K562 (cell line): ENCODE measurements around the gene TTBK1. TPM values are rescaled to one million over a fixed set of nuclear protein-coding genes. Genes with fewer than 3 reads are reported as not detected.

Experiments used
- ATAC-seq: fragments of 200-7000 bp; cut with Tn5 transposase; 3 replicates; pipeline ENCODE4 v1.9.1; 2020; ENCODE audit warnings: moderate library complexity
- Bru-seq: library from RNA; stranded (reverse); fragments of 400-500 nt; gene quantifications from one replicate; lab custom pipeline; 2021; lab: Mats Ljungman, UMichigan
- BruChase-seq, 2 experiments: library from RNA; stranded (reverse); fragments of 400-500 nt; gene quantifications; one replicate each; lab custom pipeline; 2021; lab: Mats Ljungman, UMichigan
- BruUV-seq: library from RNA; stranded (reverse); fragments of 400-500 nt; replicated peaks from 2 replicates; lab custom pipeline; 2021; lab: Mats Ljungman, UMichigan
- CTCF ChIA-PET: fragments of 300-600 bp; formaldehyde crosslinking; extraction: SDS; loops from one replicate; lab custom pipeline; 2021; ENCODE audit warnings: low intra/inter-chr PET ratio; lab: Yijun Ruan, JAX
- POLR2A ChIA-PET: fragments of 300-600, 350-650 bp; sonication (Branson Sonifier 250); formaldehyde crosslinking; extraction: SDS; loops from one replicate; lab custom pipeline; 2021; ENCODE audit warnings: antibody characterized with exemption, inconsistent platforms; lab: Yijun Ruan, JAX
- DNase-seq, 4 experiments: peaks; one replicate each; pipeline versions ENCODE4 v3.0.0 to v3.0.0-alpha.2; 2011 to 2018; ENCODE audit warnings: low spot score in 3 of 4, mixed read lengths in 3 of 4; ENCODE audit errors: extremely low read depth in 1 of 4
- FAIRE-seq: peaks from 2 replicates; lab custom pipeline; 2011; peaks lifted over from hg19 to GRCh38; lab: Jason Lieb, UNC
- H2AFZ ChIP-seq: 2 replicates; pipeline ENCODE4 v1.6.0; 2011; ENCODE audit warnings: low read depth, low read length, control low read depth, inconsistent platforms
- H3K27ac ChIP-seq: fragments of 200-600 bp; 3 replicates; pipeline ENCODE4 v1.8.0; 2011; ENCODE audit warnings: low read depth, mild to moderate bottlenecking, control low read depth, inconsistent platforms, low read length, moderate library complexity, mixed read lengths; ENCODE audit errors: extremely low read depth
- H3K27me3 ChIP-seq, 2 experiments: fragments of 300-600 bp in 1 of 2; 2 replicates in 1 of 2; 3 replicates in 1 of 2; pipeline versions ENCODE4 v1.6.0 to v1.8.0; 2011; ENCODE audit warnings: inconsistent platforms in 2 of 2, low read length in 2 of 2, mild to moderate bottlenecking in 1 of 2, mixed read lengths in 1 of 2, moderate library complexity in 1 of 2; ENCODE audit not compliant: control insufficient read depth in 2 of 2, insufficient read depth in 2 of 2
- H3K36me3 ChIP-seq: fragments of 300-600 bp; 3 replicates; pipeline ENCODE4 v1.8.0; 2011; ENCODE audit warnings: mild to moderate bottlenecking, low read length, inconsistent platforms; ENCODE audit not compliant: control insufficient read depth, insufficient read depth
- H3K4me1 ChIP-seq, 2 experiments: fragments of 200-600 bp in 1 of 2; replicated peaks in 1 of 2; 2 replicates in 1 of 2; 3 replicates in 1 of 2; pipeline versions ENCODE4 v1.5.1 to v1.8.0; 2011; ENCODE audit warnings: inconsistent platforms in 2 of 2, low read length in 2 of 2, mild to moderate bottlenecking in 1 of 2, mixed read lengths in 1 of 2, moderate library complexity in 1 of 2; ENCODE audit not compliant: control insufficient read depth in 2 of 2, insufficient read depth in 2 of 2
- H3K4me2 ChIP-seq: 2 replicates; pipeline ENCODE4 v1.6.1; 2011; ENCODE audit warnings: low read length, control low read depth, inconsistent platforms, mixed read lengths; ENCODE audit not compliant: insufficient read depth
- H3K4me3 ChIP-seq: fragments of 200-600 bp; sonication (generic), shearing (Covaris generic); 2 replicates; pipeline ENCODE4 v1.5.1; 2016; ENCODE audit warnings: control low read depth, inconsistent platforms
- H3K79me2 ChIP-seq: fragments of 200-600 bp; 3 replicates; pipeline ENCODE4 v1.8.0; 2011; ENCODE audit warnings: low read length, inconsistent platforms; ENCODE audit not compliant: control insufficient read depth, insufficient read depth
- H3K9ac ChIP-seq, 2 experiments: 2 replicates each; pipeline versions ENCODE4 v1.6.0 to v1.6.1; 2011; ENCODE audit warnings: low read depth in 2 of 2, low read length in 2 of 2, control low read depth in 1 of 2, inconsistent platforms in 1 of 2, mild to moderate bottlenecking in 1 of 2, mixed read lengths in 1 of 2; ENCODE audit not compliant: insufficient read depth in 1 of 2
- H3K9me1 ChIP-seq: one replicate; pipeline ENCODE4 v1.6.0; 2011; ENCODE audit warnings: inconsistent platforms, mild to moderate bottlenecking, low read length, moderate library complexity; ENCODE audit not compliant: control insufficient read depth, insufficient read depth
- H3K9me3 ChIP-seq: replicated peaks from 2 replicates; pipeline ENCODE4 v1.5.1; 2011; ENCODE audit warnings: low read depth, low read length, inconsistent platforms; ENCODE audit not compliant: control insufficient read depth, insufficient read depth
- H4K20me1 ChIP-seq: replicated peaks from 2 replicates; pipeline ENCODE4 v1.6.1; 2011; ENCODE audit warnings: low read length, inconsistent platforms, mixed read lengths; ENCODE audit not compliant: control insufficient read depth, insufficient read depth
- ATF1 ChIP-seq, 2 experiments: fragments of 450-650 bp in 1 of 2; IDR thresholded peaks; 2 replicates each; pipeline ENCODE4 v1.6.1; 2016; ENCODE audit warnings: missing compliant biosample characterization in 1 of 2, missing genetic modification characterization in 1 of 2
- CXXC5 ChIP-seq: fragments of 250-450 bp; sonication (Bioruptor Pico); IDR thresholded peaks from 2 replicates; pipeline ENCODE4 v1.8.0; 2022; ENCODE audit warnings: inconsistent platforms, mild to moderate bottlenecking, moderate library complexity
- EP400 ChIP-seq: fragments of 450-650 bp; IDR thresholded peaks from 2 replicates; pipeline ENCODE4 v1.6.1; 2017; ENCODE audit warnings: antibody characterized with exemption, mild to moderate bottlenecking, moderate library complexity
- JUNB ChIP-seq: fragments of 450-650 bp; formaldehyde crosslinking; conservative IDR thresholded peaks from 2 replicates; pipeline ENCODE4 v1.4.0; 2020; ENCODE audit warnings: mild to moderate bottlenecking
- KDM1A ChIP-seq, 2 experiments: fragments of 450-650 bp; IDR thresholded peaks; 2 replicates each; pipeline ENCODE4 v1.6.1; 2016; ENCODE audit warnings: mild to moderate bottlenecking in 2 of 2
- KDM5B ChIP-seq: fragments of 200-600 bp; sonication (generic); IDR thresholded peaks from 2 replicates; pipeline ENCODE4 v1.6.1; 2012; ENCODE audit warnings: low read depth, mild to moderate bottlenecking, moderate library complexity, low read length, control low read depth, inconsistent platforms; ENCODE audit not compliant: insufficient replicate concordance
- MTF1 ChIP-seq: fragments of 250-450 bp; sonication (Bioruptor Pico); IDR thresholded peaks from 2 replicates; pipeline ENCODE4 v1.9.0; 2021; ENCODE audit warnings: moderate library complexity, mild to moderate bottlenecking, inconsistent platforms, borderline replicate concordance
- NR2C1 ChIP-seq, 2 experiments: fragments of 450-650 bp; IDR thresholded peaks; 2 replicates each; pipeline ENCODE4 v1.6.1; 2017; ENCODE audit warnings: mild to moderate bottlenecking in 2 of 2, antibody characterized with exemption in 1 of 2, inconsistent platforms in 1 of 2, missing compliant biosample characterization in 1 of 2, missing genetic modification characterization in 1 of 2
- RBM39 ChIP-seq: fragments of 200-400 bp; formaldehyde crosslinking; optimal IDR thresholded peaks from 2 replicates; pipeline ENCODE3; 2018; ENCODE audit warnings: low read depth, low read length
- SRSF3 ChIP-seq: fragments of 200-400 bp; formaldehyde crosslinking; IDR thresholded peaks from 2 replicates; pipeline ENCODE4 v1.6.1; 2016; ENCODE audit warnings: mild to moderate bottlenecking, low read length, moderate library complexity; ENCODE audit not compliant: insufficient read depth
- TRIM24 ChIP-seq, 2 experiments: fragments of 450-650 bp; IDR thresholded peaks; 2 replicates each; pipeline ENCODE4 v1.6.1; 2016
- TRIM28 ChIP-seq: fragments of 450-650 bp; IDR thresholded peaks from 2 replicates; pipeline ENCODE4 v1.6.1; 2017
- ZNF395 ChIP-seq: fragments of 200-800 bp; sonication (Bioruptor generic); IDR thresholded peaks from 2 replicates; pipeline ENCODE4 v1.6.1; 2017; ENCODE audit warnings: missing genetic modification characterization, missing compliant biosample characterization
- ZNF408 ChIP-seq: fragments of 250-450 bp; sonication (Bioruptor Pico); IDR thresholded peaks from 2 replicates; pipeline ENCODE4 v1.4.0; 2020; ENCODE audit warnings: low read depth, mild to moderate bottlenecking, moderate library complexity
- ZNF740 ChIP-seq, 3 experiments: fragments of 200-800 bp in 1 of 3; sonication (Bioruptor generic) in 1 of 3; sonication (generic) in 1 of 3; formaldehyde crosslinking in 1 of 3; IDR thresholded peaks; 2 replicates each; pipeline versions ENCODE4 v1.6.1 to v1.8.0; 2016 to 2022; ENCODE audit warnings: mild to moderate bottlenecking in 2 of 3, missing compliant biosample characterization in 2 of 3, missing genetic modification characterization in 2 of 3, missing genetic modification reagents in 1 of 3
- WGBS: fragments of 100-300 bp; shearing (Covaris generic); methylation state at CpG from one replicate; pipeline ENCODE4 v1.1.6; 2016; ENCODE audit warnings: low coverage, mixed read lengths; ENCODE audit not compliant: insufficient coverage; ENCODE audit errors: missing lambda C conversion rate; 5-methylcytosine and 5-hydroxymethylcytosine counted together
- in situ Hi-C: fragments of 300-500 bp; cut with MboI; formaldehyde crosslinking; loops from 4 replicates; pipeline ENCODE4 v1.15.0; 2018; ENCODE audit warnings: inconsistent platforms, mixed read lengths
- intact Hi-C: fragments of 100-400 bp; cut with micrococcal nuclease; formaldehyde crosslinking; loops from 2 replicates; pipeline ENCODE4 v1.14.2; 2022
- long read RNA-seq, 3 experiments: library from polyadenylated mRNA in 2 of 3; library from RNA in 1 of 3; unstranded in 2 of 3; stranded (forward) in 1 of 3; transcript quantifications; one replicate each; pipeline ENCODE4 v2.0.0, GENCODE V29; 2019 to 2022
- polyA minus RNA-seq, 3 experiments: library from RNA; depleted of rRNA, polyadenylated mRNA; stranded (reverse); fragments of >200 nt; gene quantifications; 2 replicates each; pipeline ENCODE4 v1.2.3, GENCODE V29; 2011
- polyA plus RNA-seq, 8 experiments: library from polyadenylated mRNA; depleted of rRNA in 4 of 8; stranded (reverse) in 5 of 8; unstranded in 3 of 8; fragments of >200 nt; fragmentation: Nextera tagmentation in 2 of 8; fragmentation: Illumina TruSeq in 1 of 8; extraction: Ambion mirVana in 2 of 8; extraction: Trizol in 1 of 8; gene quantifications; 2 replicates each; pipeline versions ENCODE4 v1.2.1 to v1.2.3, GENCODE V29; 2011 to 2014; ENCODE audit warnings: inconsistent platforms in 1 of 8, missing spikeins in 1 of 8
- total RNA-seq, 7 experiments: library from RNA; depleted of rRNA in 6 of 7; stranded (reverse); fragments of >200 nt in 6 of 7; fragmentation: Illumina TruSeq in 2 of 7; extraction: Trizol in 2 of 7; gene quantifications; 2 replicates each; pipeline versions ENCODE4 v1.2.1 to v1.2.3, GENCODE V29; 2011 to 2021; ENCODE audit warnings: low replicate concordance in 1 of 7

The TTBK1 gene
- 0.07 TPM in 1 of 2 replicates, not detected in the other for total RNA-seq (2011; cell fraction: chromatin; rRNA removed; ENCODE audit: low replicate concordance)
- total RNA-seq (2011; cell fraction: nucleolus; rRNA removed) = under 0.01 TPM in 1 of 2 replicates, not detected in the other
- total RNA-seq (2011; cell fraction: nucleoplasm; rRNA removed) = 0.07 TPM in 1 of 2 replicates, not detected in the other
- not detected in 2 replicates for total RNA-seq (2014; rRNA removed)
- total RNA-seq (2014; rRNA removed; fragmentation: Illumina TruSeq; extraction: Trizol) = not detected in 2 replicates
- total RNA-seq (2015; rRNA removed; fragmentation: Illumina TruSeq; extraction: Trizol) = not detected in 2 replicates
- not detected in 2 replicates for total RNA-seq (2021)
- not detected in 2 replicates for polyA plus RNA-seq (2011; rRNA removed)
- polyA plus RNA-seq (2011; cell fraction: cytosol; rRNA removed) = not detected in 2 replicates
- not detected in 2 replicates for polyA plus RNA-seq (2011; cell fraction: nucleus; rRNA removed)
- polyA plus RNA-seq (2012) = 0.01 TPM in 1 of 2 replicates, not detected in the other
- polyA plus RNA-seq (2014; fragmentation: Illumina TruSeq; extraction: Trizol) = not detected in 2 replicates
- not detected for polyA plus RNA-seq (2014; fragmentation: Nextera tagmentation; extraction: Ambion mirVana)
- not detected in 2 replicates for polyA plus RNA-seq (2014; rRNA removed)
- polyA minus RNA-seq (2011; rRNA and poly(A)+ RNA removed) = not detected in 2 replicates
- polyA minus RNA-seq (2011; cell fraction: cytosol; rRNA and poly(A)+ RNA removed) = not detected in 2 replicates
- under 0.01 TPM in 1 of 2 replicates, not detected in the other for polyA minus RNA-seq (2011; cell fraction: nucleus; rRNA and poly(A)+ RNA removed)
- percentile 7 among the genes with signal in this experiment for Bru-seq, nascent RNA
- percentile 5 among the genes with signal in this experiment for BruChase-seq, experiment 1, labeled RNA remaining after a 2-hour chase
- BruChase-seq, experiment 2, labeled RNA remaining after a 6-hour chase = percentile 5 among the genes with signal in this experiment
- long read RNA-seq, experiment 1 = 0 reads
- long read RNA-seq, experiment 2 = 0 reads
- long read RNA-seq, experiment 3 = 0 reads

GRCh38 chr6:43242908-43243663, at the start of gene TTBK1:
Gene TTBK1 (plus strand): TSS chr6:43243481. CDS start chr6:43246661, 3,180 bp downstream.
- H2AFZ ChIP-seq = no peak within 1 kb of the TSS
- ChIA-PET POLR2A (interaction anchor here (1.5 kb wide), 1 partner anchor 13 kb away, joined by 3 read pairs; no protein-coding TSS in a partner anchor), CTCF (no interaction called here)
- ATAC-seq (no peak), FAIRE-seq (no peak), DNase-seq (peak in 2 of 4 experiments; percentile 70 to 78)
- H3K27ac ChIP-seq = no peak within 1 kb of the TSS
- no peak within 1 kb of the TSS for H3K4me3 ChIP-seq
- H3K4me2 ChIP-seq = no peak within 1 kb of the TSS
- H3K9ac ChIP-seq = no peak within 1 kb of the TSS
- peaks cover 10 to 24% of the 10 kb centered on the region in 2 experiments for H3K4me1 ChIP-seq
- no peaks in the 10 kb centered on the region for H3K9me1 ChIP-seq
- 5% methylated on average over 27 of the region's 47 CpGs for WGBS
- in situ Hi-C loops = no loop called here
- no peaks in the 10 kb centered on the region for H3K36me3 ChIP-seq
- no peaks in the 10 kb centered on the region for H3K79me2 ChIP-seq
- BruUV-seq = no TSS peak
- peaks cover 3% of the 10 kb centered on the region; the same call in 1 of the 2 replicates for H3K9me3 ChIP-seq
- 0 out of 2 replicates have a peak, but pooled peaks cover 6% of the 10 kb centered on the region for H4K20me1 ChIP-seq
- intact Hi-C loops = no loop called here
- peaks cover 39 to 67% of the 10 kb centered on the region in 2 experiments for H3K27me3 ChIP-seq
- TF ChIP-seq MTF1 (CRISPR knock-in tag) (no peak), NR2C1 (IDR thresholded peaks at IDR 0.05) (no peak), NR2C1 (tag; IDR thresholded peaks at IDR 0.05) (no peak), CXXC5 (CRISPR knock-in tag) (peak; percentile 49), KDM1A (IDR thresholded peaks at IDR 0.05) (peak; percentile 83 to 89), TRIM24 (IDR thresholded peaks at IDR 0.05) (no peak), ATF1 (CRISPR knock-in tag; IDR thresholded peaks at IDR 0.05) (peak; percentile 45), ATF1 (tag; IDR thresholded peaks at IDR 0.05) (peak; percentile 92), TRIM28 (no peak), ZNF395 (CRISPR knock-in tag) (no peak), RBM39 (no peak), JUNB (CRISPR knock-in tag) (no peak), ZNF408 (CRISPR knock-in tag) (no peak), ZNF740 (CRISPR knock-in tag; IDR thresholded peaks at IDR 0.05) (0 out of 2 replicates have a peak, but pooled peaks have one; percentile 20), ZNF740 (tag; IDR thresholded peaks at IDR 0.05) (no peak), KDM5B (no peak), EP400 (no peak), SRSF3 (no peak)
